Kidney capillary endothelial cell (primary cell): ENCODE measurements around the gene NRL.

Source experiments
- DNase-seq: peaks from one replicate; pipeline ENCODE4 v3.0.0-alpha.2; 2018; ENCODE audit warnings: low spot score

The NRL gene

DNA sequence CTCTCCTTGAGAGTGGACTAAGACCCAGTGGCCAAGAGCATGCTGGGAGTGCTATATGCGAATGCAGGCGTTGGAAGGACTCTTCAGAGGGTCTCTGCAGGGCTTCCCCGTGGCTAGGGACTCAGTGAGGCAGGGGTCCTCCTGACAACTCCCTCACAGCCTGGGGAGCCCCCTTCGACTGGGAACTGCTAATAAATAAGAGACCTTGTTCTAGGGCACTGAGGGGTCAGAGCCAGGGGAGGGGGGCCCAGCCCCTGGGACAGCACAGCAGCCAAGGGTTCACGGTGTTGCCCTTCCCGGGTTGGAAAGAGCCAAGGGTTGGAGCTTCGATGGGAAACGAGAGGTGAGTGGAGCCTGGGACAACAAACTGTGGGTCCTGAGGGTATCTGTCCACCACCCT, 49.3 kb downstream of the NRL start:
- DNase-seq, result no peak

DNA sequence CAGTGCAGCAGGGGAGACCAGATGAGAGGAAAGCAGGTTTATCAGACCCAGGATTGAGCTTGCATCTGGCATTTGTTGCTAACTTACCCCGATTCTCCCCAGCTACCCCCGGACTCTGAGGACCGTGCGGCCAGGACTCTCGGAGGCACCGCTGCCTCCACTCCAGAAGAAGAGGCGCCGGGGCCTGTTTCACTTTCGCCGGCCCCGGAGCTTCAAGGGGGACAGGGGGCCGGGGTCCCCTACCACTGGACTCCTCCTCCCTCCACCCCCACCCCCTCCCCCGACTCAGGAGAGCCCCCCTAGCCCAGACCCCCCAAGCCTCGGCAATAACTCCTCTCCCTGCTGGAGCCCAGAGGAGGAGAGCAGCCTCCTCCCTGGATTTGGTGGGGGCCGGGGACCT, 49.9 kb downstream of the NRL start:
- DNase-seq, result no peak

DNA sequence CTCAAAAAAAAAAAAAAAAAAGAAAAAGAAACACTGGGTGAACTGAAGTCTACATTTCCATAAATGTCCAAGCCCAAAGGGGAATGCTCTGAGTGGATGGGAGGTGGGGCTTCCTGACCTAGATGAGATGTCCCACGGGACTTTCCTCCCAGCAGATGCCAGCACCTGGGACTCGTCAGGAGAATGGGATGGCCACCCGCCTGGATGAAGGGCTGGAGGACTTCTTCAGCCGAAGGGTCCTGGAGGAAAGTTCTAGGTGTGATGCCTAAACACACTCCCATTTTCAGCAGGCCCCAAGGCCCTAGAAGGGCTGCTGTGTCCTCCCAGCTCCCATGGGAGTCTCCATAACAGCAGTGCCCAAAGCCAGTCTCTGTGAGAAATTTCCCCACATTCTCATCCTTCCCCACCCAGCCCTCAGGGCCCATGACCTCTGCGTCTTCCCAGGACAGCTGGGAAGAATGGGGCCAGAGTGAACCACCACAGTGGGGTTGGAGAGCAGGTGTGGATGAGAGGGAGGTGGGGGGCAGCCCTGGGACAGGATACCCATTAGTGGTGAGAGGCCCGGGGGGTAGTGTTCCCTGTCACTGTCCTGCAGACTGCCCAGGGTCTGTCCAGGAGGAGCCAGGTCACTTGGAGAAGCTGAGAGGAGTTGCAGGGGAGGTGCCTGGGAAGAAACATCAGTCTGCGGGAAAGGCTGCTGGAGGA, 50.5 kb downstream of the NRL start:
- no peak for DNase-seq

DNA sequence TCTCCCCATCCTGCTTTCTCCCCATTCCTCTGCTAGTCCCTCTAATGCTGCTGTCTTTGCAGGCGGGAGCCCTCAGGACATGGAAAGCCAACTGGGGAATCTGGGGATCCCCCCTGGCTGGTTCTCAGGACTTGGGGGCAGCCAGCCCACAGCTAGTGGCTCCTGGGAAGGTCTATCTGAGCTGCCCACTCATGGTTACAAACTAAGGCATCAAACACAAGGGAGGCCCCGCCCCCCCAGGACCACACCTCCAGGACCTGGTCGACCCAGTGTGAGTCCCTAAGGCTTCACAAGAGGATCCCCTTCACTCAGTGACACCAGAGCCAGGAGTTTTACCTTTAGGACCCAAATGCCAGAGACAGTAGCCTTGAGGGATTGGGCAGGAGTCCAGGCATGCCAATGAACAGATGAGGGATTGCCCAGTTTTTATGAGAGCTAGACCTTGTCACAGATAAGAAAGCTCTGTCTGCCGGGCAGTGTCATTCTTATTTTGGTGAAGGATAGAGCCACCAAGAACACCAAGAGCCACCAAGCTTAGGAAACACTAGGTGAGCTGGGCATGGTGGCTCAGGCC, 51.4 kb downstream of the NRL start:
- DNase-seq, result no peak

DNA sequence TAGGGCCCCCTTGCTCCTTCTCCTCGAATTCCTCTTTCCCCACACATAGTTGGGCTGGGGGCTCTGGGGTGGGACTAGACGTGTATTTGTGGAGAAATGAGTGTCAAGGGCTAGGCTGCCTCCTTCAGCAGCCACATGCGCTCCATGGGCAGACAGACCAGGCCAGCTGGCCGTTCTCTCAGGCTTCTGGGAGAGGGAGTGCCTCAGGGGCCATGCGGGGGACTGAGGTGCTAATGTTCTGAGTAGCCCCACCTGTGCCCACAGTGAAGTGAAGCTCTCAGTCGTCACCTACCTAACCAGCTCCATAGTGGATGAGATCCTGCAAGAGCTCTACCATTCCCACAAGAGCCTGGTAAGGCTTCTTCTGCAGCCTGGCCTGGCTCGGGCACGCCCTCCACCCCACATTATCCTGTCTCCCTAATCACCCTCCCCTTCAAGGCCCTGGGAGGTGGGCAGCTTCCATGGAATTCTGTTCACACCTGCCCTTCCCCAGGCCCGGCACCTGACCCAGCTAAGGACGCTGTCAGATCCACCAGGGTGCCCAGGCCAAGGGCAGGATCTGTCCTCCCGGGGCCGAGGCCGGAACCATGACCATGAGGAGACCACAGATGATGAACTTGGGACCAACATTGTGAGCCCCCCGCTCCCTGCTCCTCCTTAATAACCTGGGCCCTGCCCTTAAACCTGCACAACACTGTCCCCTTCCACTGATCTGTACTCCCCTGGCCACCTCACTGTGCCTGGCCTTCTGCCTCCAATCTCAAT, 52.4 kb downstream of the NRL start:
- no peak for DNase-seq

DNA sequence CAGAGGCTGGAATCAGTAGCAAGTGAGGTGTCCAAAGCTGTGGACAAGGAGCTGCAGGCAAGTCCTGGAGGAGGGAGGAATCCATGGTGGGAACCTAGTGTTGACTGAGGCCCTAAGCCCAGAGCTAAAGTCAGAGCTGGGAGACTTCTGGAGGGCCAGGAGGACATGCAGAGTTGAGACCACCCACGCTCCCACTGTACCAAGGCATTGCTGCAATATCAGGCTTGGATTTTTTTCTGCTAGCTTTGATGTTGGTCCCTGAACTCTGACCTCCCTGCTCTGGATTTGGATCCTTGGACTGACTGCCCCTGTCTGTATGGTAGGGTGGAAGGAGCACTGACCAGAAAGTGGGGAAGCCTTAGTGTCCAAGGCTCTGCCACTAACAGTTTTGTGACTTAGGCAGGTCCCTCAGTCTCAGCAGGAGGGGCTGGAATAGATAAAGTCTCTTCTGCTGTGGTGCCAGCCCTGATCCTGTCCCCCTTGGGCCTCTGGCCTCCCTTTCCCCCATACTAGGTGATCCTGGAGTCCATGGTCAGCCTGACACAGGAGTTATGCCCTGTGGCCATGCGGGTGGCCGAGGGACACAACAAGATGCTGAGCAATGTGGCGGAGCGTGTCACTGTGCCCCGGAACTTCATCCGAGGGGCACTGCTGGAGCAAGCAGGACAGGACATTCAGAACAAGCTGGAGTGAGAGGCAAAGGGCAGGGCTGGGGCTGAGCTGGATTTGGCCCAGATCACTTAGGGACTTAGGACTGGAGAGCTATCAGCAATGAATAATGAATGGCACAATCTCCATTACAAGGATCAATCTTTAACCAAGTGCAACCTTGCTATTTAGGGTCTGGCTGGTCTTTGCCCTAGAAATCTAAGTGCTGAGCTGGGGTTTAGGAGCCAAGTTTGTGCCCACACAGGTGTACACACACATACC, 53.5 kb downstream of the NRL start:
- no peak for DNase-seq

DNA sequence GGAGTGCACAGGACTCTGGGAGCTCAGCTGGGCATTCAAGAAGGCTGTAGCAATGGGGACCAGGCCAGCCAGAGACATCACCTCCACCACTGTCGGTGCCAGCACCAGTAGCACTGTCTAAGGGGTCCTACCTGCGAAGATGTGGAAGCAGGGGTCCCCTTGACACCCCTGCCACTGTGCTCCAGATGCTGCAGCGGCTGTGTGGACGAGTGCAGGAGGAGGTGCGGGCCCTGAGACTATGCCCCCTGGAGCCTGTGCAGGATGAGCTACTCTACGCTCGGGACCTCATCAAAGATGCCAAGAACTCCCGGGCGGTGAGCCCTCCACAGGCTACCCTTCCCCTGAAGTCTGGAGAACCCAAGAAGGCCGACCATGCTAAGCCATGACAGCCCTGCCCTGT, 54.3 kb downstream of the NRL start:
- no peak for DNase-seq

DNA sequence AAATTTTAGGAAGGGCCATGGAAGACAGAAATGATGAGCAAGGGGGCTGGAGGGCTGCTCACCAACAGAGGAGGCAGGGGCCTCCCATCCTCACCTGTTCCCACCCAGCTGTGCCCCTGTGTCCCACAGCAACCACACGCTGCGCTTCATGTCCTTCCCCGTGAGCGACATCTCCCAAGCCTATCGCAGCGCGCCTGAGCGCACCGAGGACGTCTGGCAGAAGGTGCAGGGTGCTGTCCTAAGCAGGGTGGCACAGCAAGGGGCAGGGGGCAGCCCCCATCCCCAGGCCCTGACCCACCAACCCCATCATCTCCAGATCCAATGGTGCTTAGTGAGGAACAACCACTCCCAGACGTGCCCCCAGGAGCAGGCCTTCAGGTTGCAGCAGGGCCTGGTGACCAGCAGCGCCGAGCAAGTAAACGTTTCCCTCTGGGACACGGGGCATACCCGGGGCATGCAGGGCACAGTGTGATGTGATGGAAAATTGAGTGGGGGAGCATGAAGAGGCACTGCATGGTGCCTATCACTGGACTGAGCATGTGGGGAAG, 54.8 kb downstream of the NRL start:
- no peak for DNase-seq

DNA sequence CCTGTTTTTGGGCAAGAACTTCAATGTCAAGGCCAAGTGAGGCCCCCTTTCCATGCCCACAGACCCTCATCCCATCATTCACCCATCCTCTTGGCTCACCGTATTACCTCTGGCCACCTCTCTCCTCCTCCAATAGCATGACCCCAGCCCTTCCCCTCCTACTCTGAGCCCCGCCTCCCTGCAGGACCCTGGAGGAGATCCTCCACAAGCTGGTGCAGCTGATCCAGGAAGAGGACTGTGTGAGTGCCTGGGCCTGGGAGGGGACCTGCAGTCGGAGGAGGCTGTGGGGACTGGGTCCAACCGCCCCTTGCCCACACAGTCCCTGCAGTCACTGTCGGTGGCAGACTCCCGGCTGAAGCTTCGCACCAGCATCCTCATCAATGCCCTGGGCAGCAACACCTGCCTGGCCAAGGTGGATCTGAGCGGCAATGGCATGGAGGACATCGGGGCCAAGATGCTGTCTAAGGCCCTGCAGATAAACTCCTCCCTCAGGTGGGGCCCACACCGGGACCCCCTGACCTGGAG, 55.7 kb downstream of the NRL start:
- DNase-seq, result no peak

DNA sequence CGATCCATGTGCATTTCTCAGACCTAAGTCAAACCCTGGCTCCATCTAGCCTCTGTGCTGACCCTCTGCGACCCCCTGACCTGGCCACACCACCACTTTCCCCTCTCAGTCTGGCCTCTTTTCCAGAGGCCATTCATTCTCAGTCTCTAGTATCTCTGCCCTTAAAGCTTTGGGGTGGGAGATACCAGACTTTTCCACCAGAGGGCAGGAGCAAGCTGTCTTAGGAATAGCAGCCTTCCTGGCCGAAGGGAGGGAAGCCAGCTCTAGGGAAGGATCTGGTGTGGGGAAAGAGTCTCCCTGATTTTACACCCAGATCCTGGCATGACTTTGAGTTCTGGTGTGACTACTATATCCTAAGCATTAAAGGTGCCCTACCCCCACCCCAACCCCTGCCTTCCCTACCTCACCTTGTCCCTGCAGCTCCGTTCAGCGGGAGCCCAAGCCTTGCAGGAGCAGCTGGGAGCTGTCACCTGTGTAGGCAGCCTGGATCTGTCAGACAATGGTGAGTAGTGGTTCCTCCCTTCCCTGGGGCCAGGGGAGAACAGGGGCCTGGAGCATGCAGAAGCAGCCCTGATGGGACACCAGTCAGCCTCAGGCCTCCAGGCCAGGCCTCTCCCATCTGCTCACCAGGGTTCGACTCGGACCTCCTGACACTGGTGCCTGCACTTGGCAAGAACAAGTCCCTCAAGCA, 56.3 kb downstream of the NRL start:
- DNase-seq, result peak; percentile 52

DNA sequence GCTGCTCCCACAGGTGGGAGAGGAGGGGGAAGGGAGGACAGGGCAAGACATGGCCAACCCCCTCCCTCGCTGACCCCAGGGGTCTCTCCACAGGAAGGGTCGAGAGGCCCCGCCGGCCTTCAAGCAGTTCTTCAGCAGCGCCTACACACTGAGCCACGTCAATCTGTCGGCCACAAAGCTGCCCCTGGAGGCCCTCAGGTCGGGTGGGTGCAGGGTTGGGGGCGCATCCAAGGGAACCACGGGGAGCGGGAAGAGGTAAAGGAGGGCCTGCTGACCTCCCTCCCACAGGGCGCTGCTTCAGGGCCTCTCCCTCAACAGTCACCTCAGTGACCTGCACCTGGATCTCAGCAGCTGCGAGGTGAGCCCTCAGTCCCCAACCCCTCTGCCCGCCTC, 56.9 kb downstream of the NRL start:
- no peak for DNase-seq

DNA sequence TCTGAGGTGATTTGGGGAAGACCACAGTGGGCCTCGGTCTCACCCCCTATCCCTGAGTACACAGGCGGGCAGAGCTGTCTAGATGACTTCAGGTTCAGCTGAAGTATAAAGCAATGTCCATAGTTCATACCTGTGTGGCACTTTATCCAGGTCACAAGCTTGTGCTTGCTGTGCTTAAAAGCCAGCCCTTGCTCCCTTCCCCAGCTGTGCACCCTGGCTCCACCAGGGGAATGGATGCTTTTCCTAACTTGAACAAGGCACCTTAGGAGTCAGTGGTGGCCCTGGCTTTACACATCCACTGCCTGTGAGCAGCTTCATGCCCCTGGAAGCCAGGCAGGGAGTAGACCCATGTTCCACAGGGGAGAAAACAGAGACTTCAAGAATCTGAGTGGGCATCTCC, 57.5 kb downstream of the NRL start:
- DNase-seq, result no peak

DNA sequence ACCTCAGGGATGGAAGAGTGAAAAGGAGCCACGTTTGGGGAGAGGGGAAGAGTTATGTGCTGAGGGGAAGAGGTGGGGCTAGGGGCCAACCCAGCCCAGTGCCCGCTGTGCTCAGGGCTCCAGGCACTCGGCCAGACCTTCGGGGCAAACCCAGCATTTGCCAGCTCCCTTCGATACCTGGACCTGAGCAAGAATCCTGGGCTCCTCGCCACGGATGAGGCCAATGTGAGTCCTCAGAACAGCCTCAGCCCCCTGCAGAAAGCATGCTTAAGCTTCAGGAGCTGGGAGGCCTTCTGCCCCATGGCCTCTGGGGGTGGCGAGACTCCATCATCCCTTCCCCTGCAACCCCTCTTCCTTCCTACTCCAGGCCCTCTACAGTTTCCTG, 58.0 kb downstream of the NRL start:
- DNase-seq, result no peak

DNA sequence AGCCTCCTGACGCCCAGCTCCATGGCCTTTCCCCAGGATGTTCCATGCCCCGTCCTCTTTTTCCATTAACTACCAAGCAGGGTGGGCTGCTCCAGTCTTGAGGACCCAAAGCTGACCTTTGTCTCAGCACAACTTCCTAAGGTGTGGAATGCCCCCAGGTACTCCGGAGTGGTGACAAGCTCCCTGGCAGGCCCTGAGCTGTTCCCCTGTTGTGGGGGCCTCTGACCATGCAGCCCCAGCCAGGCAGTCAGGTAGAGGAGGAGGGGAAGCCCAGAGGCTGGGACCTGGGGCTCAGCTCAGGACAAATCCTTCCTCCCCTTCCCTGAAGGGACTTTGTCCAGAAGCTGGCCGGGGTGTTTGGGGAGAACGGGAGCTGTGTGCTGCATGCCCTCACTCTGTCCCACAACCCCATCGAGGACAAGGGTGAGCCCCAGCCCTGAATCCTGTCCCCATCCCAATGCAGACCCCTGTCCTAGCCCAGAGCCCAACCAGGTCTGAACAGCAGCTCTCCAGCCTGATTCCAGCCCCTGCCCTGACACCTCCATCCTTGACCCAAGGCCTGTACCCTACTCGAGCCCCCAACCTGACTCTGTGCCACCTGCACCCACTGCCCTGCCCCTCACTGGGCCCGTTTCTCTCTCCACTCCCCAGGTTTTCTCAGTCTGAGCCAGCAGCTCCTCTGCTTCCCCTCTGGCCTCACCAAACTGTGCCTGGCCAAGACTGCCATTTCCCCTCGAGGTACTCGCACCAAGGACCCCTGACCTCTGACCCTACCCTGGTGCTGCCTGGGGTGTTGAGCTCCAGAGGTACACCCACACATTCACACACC, 58.6 kb downstream of the NRL start:
- no peak for DNase-seq

DNA sequence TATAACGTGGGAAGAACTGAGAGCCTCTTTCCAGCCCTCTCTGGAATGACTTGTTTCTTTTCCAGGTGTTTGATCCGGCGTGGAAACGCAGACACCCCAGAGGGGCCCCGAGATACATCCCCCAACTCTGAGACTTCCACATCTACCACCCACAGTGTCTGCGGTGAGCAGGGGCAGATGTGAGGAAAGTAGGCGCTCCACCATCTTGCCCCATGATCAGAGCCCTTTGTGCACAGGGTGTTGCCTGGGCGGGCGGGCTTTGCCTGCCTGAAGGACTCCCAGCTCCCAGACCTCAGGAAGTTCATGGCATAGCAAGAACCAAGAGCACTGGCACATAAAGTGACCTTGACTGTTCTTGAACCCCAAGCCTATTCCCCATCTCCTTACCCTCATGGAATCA, 60.1 kb downstream of the NRL start:
- no peak for DNase-seq

DNA sequence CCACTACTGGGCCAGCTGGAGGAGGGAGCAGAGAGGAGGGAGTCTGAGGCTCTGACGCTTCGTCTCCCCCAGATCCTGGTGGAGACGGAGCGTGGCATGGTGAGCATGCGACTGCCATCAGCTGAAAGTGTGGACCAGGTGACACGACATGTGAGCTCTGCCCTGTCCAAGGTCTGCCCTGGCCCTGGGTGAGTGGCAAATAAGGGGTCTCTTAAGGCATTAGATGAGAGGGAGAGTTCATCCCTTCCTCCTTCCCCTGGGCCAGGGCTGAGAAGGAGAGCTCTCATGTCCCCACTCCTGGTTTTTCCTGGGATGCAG, 60.5 kb downstream of the NRL start:
- no peak for DNase-seq

DNA sequence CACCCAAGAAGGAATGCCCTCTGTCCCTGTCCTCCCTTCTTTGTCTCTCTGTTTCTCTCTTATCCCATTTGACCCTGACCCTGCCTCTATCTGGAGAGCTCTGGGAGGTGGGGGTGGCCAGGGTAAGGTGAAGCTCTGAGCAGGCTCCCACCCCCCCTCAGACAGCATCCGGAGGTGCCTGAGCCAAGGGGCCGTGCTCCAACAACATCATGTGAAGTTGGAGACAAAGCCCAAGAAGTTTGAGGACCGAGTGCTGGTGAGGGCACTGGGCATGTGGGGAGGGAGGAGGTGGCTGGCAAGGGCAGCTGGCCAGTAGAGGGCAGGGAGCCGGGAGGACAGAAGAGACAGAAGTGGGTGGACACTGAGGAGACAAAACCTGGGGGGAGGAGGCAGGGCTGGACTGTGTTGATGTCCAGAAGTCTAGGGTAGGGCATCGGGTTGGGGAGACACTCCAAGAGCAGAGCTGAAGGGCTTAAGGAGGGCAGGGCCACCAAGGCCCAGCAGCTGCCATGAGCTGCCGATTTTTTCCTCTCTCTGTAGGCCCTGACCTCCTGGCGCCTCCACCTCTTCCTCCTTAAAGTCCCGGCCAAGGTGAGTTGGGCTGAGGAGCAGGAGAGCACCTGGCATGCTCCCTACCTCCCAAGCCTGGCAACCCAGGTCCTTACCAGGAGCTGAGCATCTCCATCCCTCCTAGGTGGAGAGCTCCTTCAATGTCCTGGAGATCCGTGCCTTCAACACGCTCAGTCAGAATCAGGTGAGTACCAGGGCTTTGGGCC, 61.0 kb downstream of the NRL start:
- no peak for DNase-seq

DNA sequence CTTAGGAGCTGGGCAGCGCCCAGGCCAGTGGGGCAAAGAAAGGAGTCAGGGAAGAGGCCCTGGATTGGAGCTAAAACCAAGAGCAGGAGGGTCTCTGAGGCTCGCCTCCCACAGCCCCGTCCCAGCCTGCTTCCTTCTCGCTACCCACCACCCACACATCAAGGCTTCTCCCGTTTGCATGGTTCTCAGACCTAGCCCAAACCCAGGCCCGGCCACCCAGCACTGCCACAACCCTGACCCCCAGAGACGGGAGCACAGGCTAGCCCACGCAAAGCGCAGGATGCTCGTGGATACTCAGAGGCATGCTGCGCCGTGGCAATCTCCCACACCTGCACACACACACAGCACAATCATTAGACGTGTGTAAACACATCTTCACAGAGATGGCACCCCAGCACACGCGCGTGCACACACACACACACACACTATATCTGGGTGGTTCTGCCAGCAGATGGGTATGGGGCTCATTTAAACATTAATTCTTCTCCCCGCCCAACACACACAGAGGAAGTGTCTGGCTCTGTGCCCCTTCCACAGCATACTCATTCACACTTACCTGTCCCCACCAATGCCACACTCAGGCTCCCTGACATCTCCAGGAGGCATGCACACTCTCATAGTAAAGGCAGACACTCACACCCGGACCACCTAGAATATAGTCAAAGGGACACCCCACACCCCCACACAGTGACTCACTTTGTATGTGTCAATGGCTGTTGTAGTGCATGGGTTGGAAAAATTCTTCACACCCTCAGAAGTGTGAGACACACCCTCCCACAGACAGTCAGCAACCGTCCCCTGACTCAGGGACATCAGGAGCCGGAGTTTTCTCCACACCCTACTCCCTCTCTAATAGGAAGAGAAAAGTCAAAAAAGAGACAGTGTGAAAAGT, 61.8 kb downstream of the NRL start:
- no peak for DNase-seq
